PFSK-1 (cell line): ENCODE results near the gene ERC1.

ENCODE experiments used
- FOXP2 ChIP-seq: optimal IDR thresholded peaks from 2 replicates; pipeline ENCODE3; 2011; ENCODE audit warnings: borderline replicate concordance, control low read depth, inconsistent platforms; ENCODE audit not compliant: insufficient read depth; ENCODE audit errors: extremely low read length, extremely low read depth
- POLR2AphosphoS5 ChIP-seq: IDR thresholded peaks from 2 replicates; pipeline ENCODE4 v1.6.1; 2012; ENCODE audit warnings: low read depth, mild to moderate bottlenecking, control low read depth, low read length, moderate library complexity
- SIN3A ChIP-seq: IDR thresholded peaks from 2 replicates; pipeline ENCODE4 v1.6.1; 2012; ENCODE audit warnings: mild to moderate bottlenecking, low read length, moderate library complexity, borderline replicate concordance; ENCODE audit not compliant: insufficient read depth
- TAF1 ChIP-seq: IDR thresholded peaks from 2 replicates; pipeline ENCODE4 v1.6.1; 2012; ENCODE audit warnings: low read length, control low read depth, borderline replicate concordance; ENCODE audit not compliant: insufficient read depth
- TF ChIP-seq, protein P1 (sequence below), 2 experiments: IDR thresholded peaks; 2 replicates each; pipeline versions ENCODE4 v1.6.1 to v1.8.0; 2011 to 2012; ENCODE audit warnings: low read depth in 2 of 2, low read length in 2 of 2, control low read depth in 1 of 2, inconsistent platforms in 1 of 2, mild to moderate bottlenecking in 1 of 2, moderate library complexity in 1 of 2; ENCODE audit not compliant: insufficient read depth in 1 of 2

Gene ERC1

DNA sequence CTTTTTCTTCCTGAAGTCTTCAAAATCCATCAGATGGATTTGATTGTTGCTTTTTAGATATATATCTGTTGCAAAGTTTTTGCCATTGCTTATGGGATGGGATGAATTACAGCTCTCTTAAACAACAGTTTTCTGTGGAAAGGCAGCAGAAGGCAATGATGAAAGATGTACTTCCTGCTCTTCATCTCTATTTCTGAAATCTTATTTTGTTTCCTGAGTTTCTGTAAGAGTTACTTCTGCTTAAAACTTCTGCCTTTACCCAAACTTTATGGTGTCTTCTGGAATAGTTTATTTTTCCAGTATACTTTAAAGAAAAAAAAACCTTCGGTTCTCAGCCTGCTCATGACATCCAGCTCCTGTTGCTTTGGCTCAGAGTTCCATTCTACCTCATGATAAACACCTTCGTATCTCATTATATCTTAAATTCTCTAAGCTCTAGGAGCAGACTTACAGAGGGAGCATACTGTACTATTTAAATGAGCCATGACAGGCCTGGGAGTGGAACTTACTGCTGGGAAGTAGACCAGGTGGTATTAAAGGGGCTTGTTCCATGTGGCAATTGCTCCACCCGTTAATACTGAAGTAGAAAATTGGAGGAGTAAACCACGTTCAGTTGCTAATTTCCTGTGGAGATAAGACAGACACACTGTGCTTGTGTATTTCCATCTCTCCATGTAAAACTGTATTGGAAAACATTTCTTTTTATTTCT lies 314.9 kb downstream of the ERC1 start:
- TF ChIP-seq TAF1, result no peak
- TF ChIP-seq, protein P1, sequence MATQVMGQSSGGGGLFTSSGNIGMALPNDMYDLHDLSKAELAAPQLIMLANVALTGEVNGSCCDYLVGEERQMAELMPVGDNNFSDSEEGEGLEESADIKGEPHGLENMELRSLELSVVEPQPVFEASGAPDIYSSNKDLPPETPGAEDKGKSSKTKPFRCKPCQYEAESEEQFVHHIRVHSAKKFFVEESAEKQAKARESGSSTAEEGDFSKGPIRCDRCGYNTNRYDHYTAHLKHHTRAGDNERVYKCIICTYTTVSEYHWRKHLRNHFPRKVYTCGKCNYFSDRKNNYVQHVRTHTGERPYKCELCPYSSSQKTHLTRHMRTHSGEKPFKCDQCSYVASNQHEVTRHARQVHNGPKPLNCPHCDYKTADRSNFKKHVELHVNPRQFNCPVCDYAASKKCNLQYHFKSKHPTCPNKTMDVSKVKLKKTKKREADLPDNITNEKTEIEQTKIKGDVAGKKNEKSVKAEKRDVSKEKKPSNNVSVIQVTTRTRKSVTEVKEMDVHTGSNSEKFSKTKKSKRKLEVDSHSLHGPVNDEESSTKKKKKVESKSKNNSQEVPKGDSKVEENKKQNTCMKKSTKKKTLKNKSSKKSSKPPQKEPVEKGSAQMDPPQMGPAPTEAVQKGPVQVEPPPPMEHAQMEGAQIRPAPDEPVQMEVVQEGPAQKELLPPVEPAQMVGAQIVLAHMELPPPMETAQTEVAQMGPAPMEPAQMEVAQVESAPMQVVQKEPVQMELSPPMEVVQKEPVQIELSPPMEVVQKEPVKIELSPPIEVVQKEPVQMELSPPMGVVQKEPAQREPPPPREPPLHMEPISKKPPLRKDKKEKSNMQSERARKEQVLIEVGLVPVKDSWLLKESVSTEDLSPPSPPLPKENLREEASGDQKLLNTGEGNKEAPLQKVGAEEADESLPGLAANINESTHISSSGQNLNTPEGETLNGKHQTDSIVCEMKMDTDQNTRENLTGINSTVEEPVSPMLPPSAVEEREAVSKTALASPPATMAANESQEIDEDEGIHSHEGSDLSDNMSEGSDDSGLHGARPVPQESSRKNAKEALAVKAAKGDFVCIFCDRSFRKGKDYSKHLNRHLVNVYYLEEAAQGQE (IDR thresholded peaks at IDR 0.05; ENCODE audit: insufficient read depth in 1 of 2, low read depth in 2 of 2, low read length in 2 of 2), result no peak

DNA sequence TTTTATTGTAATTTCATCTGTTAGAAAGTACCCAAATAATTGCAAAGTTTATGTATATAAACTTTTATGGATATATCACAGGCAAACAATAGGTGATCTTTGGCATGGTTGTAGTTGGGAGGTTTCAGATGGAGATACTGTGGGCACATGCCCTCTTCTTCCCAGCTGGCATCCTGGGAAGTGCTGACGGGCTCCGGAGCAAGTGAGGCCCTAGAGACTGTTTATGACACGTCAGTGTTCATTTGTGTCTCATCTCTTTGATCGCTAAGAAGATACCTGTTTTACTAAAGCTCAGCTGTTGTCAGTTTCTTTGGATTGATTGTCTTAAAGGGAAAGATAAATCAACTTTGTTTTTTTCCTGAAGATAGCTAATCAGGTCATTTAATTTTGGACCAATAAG lies 315.8 kb downstream of the ERC1 start:
- TF ChIP-seq POLR2AphosphoS5 (no peak), FOXP2 (no peak), SIN3A (no peak)
- TF ChIP-seq, protein P1 (IDR thresholded peaks at IDR 0.05; ENCODE audit: insufficient read depth in 1 of 2, low read depth in 2 of 2, low read length in 2 of 2), result no peak

DNA sequence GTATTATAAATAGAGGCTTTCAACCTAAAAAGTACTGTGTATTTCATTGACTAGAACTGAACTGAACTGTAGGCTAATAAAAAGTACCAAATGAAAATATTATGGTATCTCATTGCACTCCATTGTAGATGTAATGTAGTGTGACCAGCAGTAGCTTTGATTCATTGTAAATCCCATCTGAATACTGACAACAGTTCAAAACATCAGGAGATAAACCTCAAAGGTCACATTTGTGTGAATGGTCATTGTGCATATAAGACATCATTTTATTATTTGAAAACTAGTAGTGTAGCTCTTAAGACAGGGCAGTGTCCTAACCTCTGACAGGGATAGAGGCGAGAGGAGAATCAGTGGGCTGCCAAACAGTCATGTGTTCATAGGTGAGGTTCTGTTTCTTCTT lies 316.8 kb downstream of the ERC1 start:
- no peak for TF ChIP-seq POLR2AphosphoS5
- TF ChIP-seq FOXP2, result no peak
- TF ChIP-seq SIN3A, result no peak

DNA sequence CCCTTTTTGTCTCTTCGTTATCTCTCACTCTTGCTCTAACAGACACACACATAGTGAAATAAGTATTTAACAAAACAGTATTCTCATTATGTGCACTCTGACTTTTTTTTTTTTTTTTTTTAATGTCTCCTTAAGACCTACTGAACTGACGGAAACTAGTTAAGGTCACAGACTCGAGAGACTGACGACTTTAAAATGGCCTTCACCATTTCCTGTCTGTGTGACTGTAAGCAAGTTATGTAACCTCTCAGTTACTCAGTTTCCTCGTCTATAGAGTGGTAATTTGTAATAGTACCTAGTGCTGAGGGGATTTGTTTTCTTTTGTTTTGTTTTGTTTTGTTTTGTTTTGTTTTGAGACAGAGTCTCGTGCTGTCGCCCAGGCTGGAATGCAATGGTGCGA lies 318.6 kb downstream of the ERC1 start:
- TF ChIP-seq SIN3A (no peak), FOXP2 (no peak), POLR2AphosphoS5 (no peak), TAF1 (no peak)
- TF ChIP-seq, protein P1 (IDR thresholded peaks at IDR 0.05; ENCODE audit: insufficient read depth in 1 of 2, low read depth in 2 of 2, low read length in 2 of 2), result no peak

DNA sequence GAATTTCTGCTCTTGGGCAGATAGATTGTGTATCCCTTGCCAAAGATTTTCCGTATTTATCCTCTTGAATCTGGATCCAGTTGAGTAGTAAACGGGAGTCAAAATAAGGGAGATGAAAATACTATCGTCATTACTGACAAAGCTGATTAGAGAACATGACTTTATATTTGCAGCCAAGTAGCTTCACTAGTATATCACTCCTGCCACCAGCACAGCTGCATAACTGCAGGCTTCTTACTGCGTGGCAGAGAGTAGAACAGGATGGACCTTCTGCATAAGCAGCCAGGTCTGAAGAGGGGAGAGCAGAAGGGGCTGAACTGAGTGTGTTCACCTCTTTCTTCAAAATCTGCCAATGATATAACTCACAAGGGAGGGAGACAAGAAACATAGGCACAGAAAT lies 319.6 kb downstream of the ERC1 start:
- no peak for TF ChIP-seq FOXP2
- no peak for TF ChIP-seq SIN3A
- TF ChIP-seq POLR2AphosphoS5, result no peak
- TF ChIP-seq, protein P1 (IDR thresholded peaks at IDR 0.05; ENCODE audit: insufficient read depth in 1 of 2, low read depth in 2 of 2, low read length in 2 of 2), result no peak
- no peak for TF ChIP-seq TAF1
